HG02884 (cell line): ENCODE data around the gene NAV3.

Experiments
- ATAC-seq: cut with Tn5 transposase; IDR thresholded peaks from one replicate; pipeline ENCODE4 v1.9.1; 2021; ENCODE audit warnings: mild to moderate bottlenecking, moderate library complexity; ENCODE audit not compliant: unreplicated experiment

NAV3 gene

DNA sequence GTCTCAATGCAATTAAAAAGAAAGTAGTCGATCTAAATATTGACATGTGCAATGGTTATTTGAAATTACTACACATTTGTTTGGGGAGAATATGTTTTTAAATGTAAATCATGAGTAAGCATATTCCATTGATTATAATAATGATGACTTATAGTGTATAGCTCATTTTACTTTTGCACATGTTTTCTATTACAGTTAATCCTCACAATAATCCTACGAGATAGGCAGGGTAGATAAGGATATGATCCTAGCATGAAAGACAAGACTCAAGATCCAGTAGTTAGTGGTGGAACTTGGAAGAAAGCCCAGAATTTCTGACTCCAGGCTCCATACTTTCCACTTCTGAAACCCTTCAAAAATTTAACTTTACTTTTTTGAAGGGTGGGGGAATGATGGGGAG, 94.0 kb downstream of the NAV3 start:
- no peak for ATAC-seq

DNA sequence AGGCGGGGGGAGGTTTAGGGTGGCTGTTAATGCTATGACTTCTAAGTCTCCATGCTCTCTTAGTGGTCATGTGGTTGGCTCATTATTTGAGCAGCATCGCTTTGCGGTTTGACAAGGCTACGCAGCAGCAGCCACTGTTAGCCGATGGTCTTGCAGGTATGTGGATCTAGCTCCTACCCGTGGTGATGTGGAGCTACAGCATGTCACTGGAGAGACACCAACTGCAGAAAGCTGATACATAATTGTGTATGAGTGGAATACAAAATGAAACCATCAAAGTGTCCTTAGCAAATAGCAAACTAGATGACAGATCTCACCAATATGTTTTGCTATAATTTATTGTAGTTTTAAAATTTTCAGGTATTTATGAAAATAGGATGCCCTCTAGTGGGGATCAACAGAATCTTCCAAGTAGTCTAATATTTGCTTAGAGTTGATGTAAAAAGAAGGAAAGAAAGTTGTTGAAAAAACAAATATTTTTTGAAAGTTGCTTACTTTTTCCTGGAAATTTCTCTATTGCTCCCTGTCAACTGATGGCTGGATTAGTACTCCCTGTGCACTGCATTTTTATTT, 94.9 kb downstream of the NAV3 start:
- peak; percentile 100 for ATAC-seq

DNA sequence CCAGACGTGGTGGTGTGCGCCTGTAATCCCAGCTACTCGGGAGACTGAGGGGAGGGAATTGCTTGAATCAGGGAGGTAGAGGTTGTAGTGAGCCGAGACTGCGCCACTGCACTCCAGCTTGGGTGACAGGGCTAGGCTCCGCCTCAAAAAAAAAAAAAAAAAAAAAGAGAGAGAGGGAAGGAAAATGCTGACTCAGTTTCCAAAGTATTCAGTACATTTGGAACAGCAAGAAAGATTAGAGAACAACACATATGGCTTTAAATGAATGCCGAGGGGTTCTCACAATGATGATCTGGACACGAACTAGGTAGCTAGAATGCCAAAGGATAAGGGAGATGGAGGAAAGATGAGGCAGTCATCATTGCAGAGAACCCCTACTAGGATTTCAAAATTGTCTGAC, 97.4 kb downstream of the NAV3 start:
- no peak for ATAC-seq

- no peak for ATAC-seq
These were observed 101.5 kb downstream of the NAV3 start for GRCh38 chr12:77932216-77932615.

DNA sequence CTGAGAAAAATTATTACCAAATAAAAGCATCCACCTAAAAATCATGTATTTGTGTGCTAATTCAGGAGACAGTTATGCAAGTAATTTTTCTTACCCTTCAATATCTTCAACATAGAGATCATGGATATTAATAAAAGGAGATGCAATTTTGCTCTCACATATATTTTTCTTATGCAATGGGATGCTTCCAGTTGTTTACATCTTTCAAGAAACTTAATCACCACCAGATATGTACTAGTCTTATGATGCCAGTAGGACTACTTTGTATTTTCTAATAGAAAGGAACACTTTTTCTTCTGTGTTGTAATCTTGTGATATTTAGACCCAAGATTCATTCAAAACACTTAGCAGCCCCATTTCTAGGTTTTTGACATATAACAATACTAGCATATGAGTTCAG, 107.6 kb downstream of the NAV3 start:
- ATAC-seq: no peak

GRCh38 chr12:77940011-77940423, 109.3 kb downstream of the NAV3 start:
- ATAC-seq: no peak

DNA sequence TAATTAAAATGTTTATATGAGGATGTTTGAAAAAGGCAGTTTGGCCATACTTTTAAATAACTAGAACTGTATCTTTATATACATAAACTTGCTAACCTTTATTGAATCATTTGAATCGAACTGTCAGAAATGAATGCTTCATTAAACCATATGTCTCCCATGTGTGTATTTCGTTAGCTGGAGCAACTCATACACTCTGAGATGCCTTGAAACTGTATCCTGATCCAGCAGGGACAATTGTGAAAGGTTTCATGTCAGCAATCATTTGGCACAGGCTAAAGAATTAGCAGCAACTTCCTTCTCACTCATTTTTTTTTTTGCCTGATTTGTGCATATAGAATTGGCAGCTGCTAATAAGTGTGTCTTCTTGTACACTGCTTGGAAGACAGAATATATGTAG, 109.9 kb downstream of the NAV3 start:
- ATAC-seq: no peak

GRCh38 chr12:77941401-77941800, 110.7 kb downstream of the NAV3 start:
- ATAC-seq: no peak

GRCh38 chr12:77943466-77943865, 112.8 kb downstream of the NAV3 start:
- ATAC-seq: no peak

- ATAC-seq: no peak
These were observed 115.9 kb downstream of the NAV3 start for GRCh38 chr12:77946541-77947061.

GRCh38 chr12:77947330-77947729, 116.6 kb downstream of the NAV3 start:
- no peak for ATAC-seq

DNA sequence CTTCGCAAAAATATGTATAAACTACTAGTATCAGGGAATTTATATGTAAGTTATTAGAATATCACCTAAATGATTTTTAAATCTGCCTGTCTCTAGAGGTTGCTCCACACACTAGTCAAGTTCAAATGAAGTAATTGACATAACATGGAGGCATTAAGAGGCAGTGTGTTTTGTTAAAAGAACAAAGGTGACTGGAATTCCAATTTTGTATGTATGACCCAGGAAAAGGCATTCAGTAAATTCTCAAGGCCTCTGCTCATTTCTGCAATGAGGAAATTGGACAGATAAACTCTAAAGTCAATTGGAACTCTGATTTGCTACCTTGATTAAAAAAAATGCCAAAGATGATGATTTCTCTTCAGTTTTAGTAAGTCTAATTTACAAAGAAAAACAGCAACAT, 117.1 kb downstream of the NAV3 start:
- ATAC-seq: no peak

DNA sequence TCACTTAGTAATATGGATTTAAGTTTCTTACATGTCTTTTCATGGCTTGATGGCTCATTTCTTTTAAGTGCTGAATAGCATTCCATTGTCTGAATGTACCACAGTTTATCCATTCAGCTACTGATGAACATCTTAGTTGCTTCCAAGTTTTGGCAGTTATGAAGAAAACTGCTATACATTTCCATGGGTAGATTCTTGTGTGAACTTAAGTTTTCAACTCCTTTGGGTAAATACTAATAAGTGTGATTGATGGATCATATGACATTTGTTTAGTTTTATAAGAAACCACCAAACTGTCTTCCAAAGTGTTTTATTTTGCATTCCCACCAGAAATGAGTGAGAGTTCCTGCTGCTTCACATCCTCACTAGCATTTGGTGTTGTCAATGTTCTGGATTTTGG, 119.2 kb downstream of the NAV3 start:
- ATAC-seq: no peak

- ATAC-seq: no peak
These were observed 123.0 kb downstream of the NAV3 start for GRCh38 chr12:77953528-77954205.

GRCh38 chr12:77954206-77954555, 123.5 kb downstream of the NAV3 start:
- no peak for ATAC-seq

DNA sequence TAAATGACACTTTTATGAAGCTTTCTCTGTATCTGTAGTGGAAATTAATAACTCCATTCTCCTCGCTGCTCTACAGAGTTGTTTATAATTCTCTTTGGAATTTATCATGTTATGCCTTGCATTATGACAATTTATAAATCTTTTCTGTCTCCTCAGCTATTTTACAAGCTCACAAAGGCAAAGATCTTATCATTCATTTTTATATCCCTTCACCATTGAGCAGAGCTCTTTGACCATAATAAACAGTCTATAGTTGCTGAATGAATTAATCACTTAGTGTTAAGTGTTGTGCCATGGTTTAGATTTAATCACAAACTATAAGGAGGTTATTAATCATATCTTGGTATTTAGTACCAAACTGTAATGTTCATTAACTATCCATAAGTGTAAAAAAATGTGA, 126.4 kb downstream of the NAV3 start:
- no peak for ATAC-seq

GRCh38 chr12:77963576-77964178, 133.0 kb downstream of the NAV3 start:
- ATAC-seq: no peak

DNA sequence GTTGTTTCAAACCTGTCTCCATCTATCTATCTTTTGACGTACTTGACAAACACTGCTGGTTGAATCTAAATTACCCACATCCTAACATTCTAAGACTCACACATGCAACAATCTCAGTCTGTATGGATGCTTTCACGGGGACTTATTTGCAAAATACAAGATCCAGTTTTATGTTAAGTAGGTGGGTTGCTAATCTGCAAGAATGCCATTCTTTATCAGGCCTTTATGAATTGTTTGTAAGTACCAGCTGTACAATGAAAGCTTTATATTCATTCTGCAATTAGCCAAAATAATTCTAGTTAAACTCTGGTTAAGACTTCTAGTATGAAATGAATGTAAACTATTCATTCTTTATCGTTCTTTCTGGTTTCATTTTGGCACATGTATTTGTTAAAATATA, 135.1 kb downstream of the NAV3 start:
- ATAC-seq: no peak

DNA sequence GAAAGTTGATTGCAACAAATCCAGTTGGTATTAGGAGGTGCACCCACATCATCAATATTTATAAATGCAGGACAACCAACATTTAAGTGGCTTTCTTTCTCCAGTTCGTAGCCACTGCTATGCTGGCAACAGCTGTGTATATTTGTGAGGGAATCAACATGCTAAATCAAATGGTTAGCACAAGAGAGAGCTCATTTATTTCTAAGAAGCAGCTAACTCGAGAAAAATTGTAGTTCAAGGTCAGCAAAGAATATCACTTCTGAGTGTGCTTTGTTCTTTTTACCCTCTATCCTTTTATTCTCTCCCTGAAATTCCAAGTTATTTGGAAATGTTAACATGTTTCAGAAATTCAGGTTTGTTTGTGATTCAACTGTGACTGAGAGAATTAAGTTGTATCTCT, 137.3 kb downstream of the NAV3 start:
- no peak for ATAC-seq

GRCh38 chr12:77968571-77968970, 137.9 kb downstream of the NAV3 start:
- ATAC-seq: no peak

DNA sequence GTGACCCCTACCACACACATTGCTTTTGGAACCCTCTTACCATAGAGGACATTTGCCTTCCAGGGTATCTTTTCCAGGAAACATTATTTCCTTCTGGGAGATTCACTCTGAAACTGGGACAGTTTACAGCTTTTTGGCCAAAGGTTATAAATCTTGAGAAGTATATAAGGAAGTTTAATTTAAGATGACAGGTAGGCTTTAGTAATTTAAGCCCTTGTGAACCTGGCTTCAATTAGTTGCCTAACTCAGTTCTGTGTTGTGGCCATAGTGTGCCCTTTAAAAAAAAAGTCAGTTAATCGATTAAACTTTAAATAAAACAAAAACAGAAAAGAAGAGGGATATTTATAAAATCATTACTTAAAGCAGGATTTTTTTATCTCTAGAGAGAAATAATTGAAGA, 142.9 kb downstream of the NAV3 start:
- ATAC-seq: no peak

DNA sequence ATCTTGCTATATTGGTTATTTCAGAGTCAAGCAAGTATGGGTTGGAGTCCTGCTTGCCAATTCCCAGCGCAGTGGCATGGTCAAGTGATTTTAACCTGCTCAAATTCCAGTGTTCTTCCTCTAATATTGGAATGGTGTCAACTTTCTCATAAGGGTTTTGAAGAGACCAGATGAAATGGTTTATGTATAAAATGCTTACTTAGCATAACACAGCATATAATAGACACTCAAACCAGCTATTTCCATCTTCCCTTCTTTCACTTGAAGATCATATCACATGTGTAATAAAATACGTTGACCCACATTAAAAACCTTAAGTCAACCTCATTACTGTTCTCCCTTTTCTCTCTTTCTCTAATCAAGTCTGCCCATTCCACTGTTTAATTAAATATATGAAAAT, 144.0 kb downstream of the NAV3 start:
- ATAC-seq: no peak
